GM12878 (cell line): Measurements from ENCODE around the gene CCDC54. TPM values are rescaled to one million over a fixed set of nuclear protein-coding genes. Genes with fewer than 3 reads are reported as not detected.

Experiments
- ATAC-seq: fragments of 200-7000 bp; cut with Tn5 transposase; 3 replicates; pipeline ENCODE4 v1.9.1; 2020; ENCODE audit warnings: mild to moderate bottlenecking, moderate library complexity
- BruUV-seq: library from RNA; stranded (reverse); fragments of 400-500 nt; replicated peaks from 2 replicates; lab custom pipeline; 2021; lab: Mats Ljungman, UMichigan
- CTCF ChIA-PET: fragments of 300-600 bp; sonication (Branson Sonifier 250); formaldehyde crosslinking; extraction: SDS; loops from one replicate; lab custom pipeline; 2021; ENCODE audit warnings: inconsistent platforms; lab: Yijun Ruan, JAX
- POLR2A ChIA-PET: fragments of 350-600 bp; formaldehyde crosslinking; extraction: SDS; loops from one replicate; lab custom pipeline; 2021; ENCODE audit warnings: inconsistent platforms; lab: Charles Lee
- RAD21 ChIA-PET: fragments of 300-600 bp; sonication (Branson Sonifier 250); formaldehyde crosslinking; loops from one replicate; lab custom pipeline; 2023; ENCODE audit warnings: antibody characterized with exemption; ENCODE audit not compliant: unreplicated experiment; lab: Charles Lee
- SMC1A ChIA-PET: fragments of 300-600 bp; sonication (Branson Sonifier 250); formaldehyde crosslinking; loops from one replicate; lab custom pipeline; 2023; ENCODE audit not compliant: unreplicated experiment, uncharacterized antibody; lab: Charles Lee
- DNase-seq: peaks from one replicate; pipeline ENCODE4 v3.0.0-alpha.2; 2011; ENCODE audit warnings: low read depth, low spot score
- FAIRE-seq: peaks from 3 replicates; lab custom pipeline; 2011; peaks lifted over from hg19 to GRCh38; lab: Jason Lieb, UNC
- H2AFZ ChIP-seq: 2 replicates; pipeline ENCODE4 v1.6.0; 2011; ENCODE audit warnings: low read depth, low read length, control low read depth; ENCODE audit not compliant: control insufficient read depth
- H3K27ac ChIP-seq: 2 replicates; pipeline ENCODE4 v1.5.1; 2011; ENCODE audit warnings: control low read depth; ENCODE audit not compliant: control insufficient read depth, insufficient read depth
- H3K27me3 ChIP-seq, 2 experiments: replicated peaks in 1 of 2; 2 replicates each; pipeline versions ENCODE4 v1.6.0 to v1.6.1; 2011; ENCODE audit warnings: low read length in 1 of 2; ENCODE audit not compliant: control insufficient read depth in 2 of 2, insufficient read depth in 2 of 2
- H3K36me3 ChIP-seq, 2 experiments: 2 replicates each; pipeline ENCODE4 v1.5.1; 2011; ENCODE audit warnings: low read length in 1 of 2; ENCODE audit not compliant: control insufficient read depth in 2 of 2, insufficient read depth in 2 of 2
- H3K4me1 ChIP-seq: 2 replicates; pipeline ENCODE4 v1.6.1; 2011; ENCODE audit warnings: mild to moderate bottlenecking, low read length, moderate library complexity, mixed read lengths; ENCODE audit not compliant: control insufficient read depth, insufficient read depth
- H3K4me2 ChIP-seq: 2 replicates; pipeline ENCODE4 v1.6.0; 2011; ENCODE audit warnings: control low read depth; ENCODE audit not compliant: control insufficient read depth, insufficient read depth
- H3K4me3 ChIP-seq: fragments of 200-600 bp; sonication (generic); 2 replicates; pipeline ENCODE4 v1.5.1; 2016
- H3K79me2 ChIP-seq: 2 replicates; pipeline ENCODE4 v1.6.0; 2011; ENCODE audit warnings: low read length; ENCODE audit not compliant: control insufficient read depth, insufficient read depth
- H3K9ac ChIP-seq: 2 replicates; pipeline ENCODE4 v1.8.0; 2011; ENCODE audit warnings: low read length, control low read depth, mixed read lengths; ENCODE audit not compliant: control insufficient read depth, insufficient read depth
- H3K9me3 ChIP-seq: replicated peaks from 3 replicates; pipeline ENCODE4 v1.5.1; 2011; ENCODE audit warnings: mild to moderate bottlenecking, low read length; ENCODE audit not compliant: control insufficient read depth, insufficient read depth
- H4K20me1 ChIP-seq: 2 replicates; pipeline ENCODE4 v1.6.0; 2011; ENCODE audit not compliant: control insufficient read depth, insufficient read depth
- FOXK2 ChIP-seq: fragments of 450-650 bp; IDR thresholded peaks from 2 replicates; pipeline ENCODE4 v1.6.1; 2017; ENCODE audit warnings: mild to moderate bottlenecking, moderate library complexity
- KAT2A ChIP-seq: conservative IDR thresholded peaks from 2 replicates; pipeline ENCODE4 v1.6.1; 2011; ENCODE audit warnings: low read depth, low read length; ENCODE audit not compliant: control insufficient read depth
- KLF5 ChIP-seq: fragments of 450-650 bp; IDR thresholded peaks from 2 replicates; pipeline ENCODE4 v1.6.1; 2014; ENCODE audit warnings: mild to moderate bottlenecking; ENCODE audit not compliant: partially characterized antibody
- MEF2A ChIP-seq: IDR thresholded peaks from 2 replicates; pipeline ENCODE4 v1.6.1; 2011; ENCODE audit warnings: low read depth, mild to moderate bottlenecking, low read length, moderate library complexity; ENCODE audit not compliant: insufficient read depth
- MTA2 ChIP-seq: fragments of 450-650 bp; IDR thresholded peaks from 2 replicates; pipeline ENCODE4 v1.6.1; 2016; ENCODE audit warnings: low read depth, mild to moderate bottlenecking, moderate library complexity
- MYC ChIP-seq: IDR thresholded peaks from 2 replicates; pipeline ENCODE4 v1.6.1; 2011; ENCODE audit warnings: mild to moderate bottlenecking, low read length, moderate library complexity, inconsistent platforms; ENCODE audit not compliant: insufficient read depth, insufficient replicate concordance, insufficient read length, severe bottlenecking
- PML ChIP-seq: IDR thresholded peaks from 2 replicates; pipeline ENCODE4 v1.6.1; 2012; ENCODE audit warnings: low read length, inconsistent platforms
- SMAD5 ChIP-seq: IDR thresholded peaks from 2 replicates; pipeline ENCODE4 v1.6.1; 2016; ENCODE audit warnings: antibody characterized with exemption, low read depth
- STAT3 ChIP-seq: IDR thresholded peaks from 2 replicates; pipeline ENCODE4 v1.6.1; 2011; ENCODE audit warnings: low read depth, low read length, improper control_type of control experiment
- ZNF274 ChIP-seq: IDR thresholded peaks from one replicate; pipeline ENCODE4 v1.8.0; 2011; ENCODE audit not compliant: insufficient read length, insufficient read depth
- WGBS: methylation state at CpG from one replicate; pipeline ENCODE4 v1.1.6; 2016; ENCODE audit warnings: low lambda C conversion rate; ENCODE audit not compliant: insufficient replicate concordance, insufficient coverage; ENCODE audit errors: missing lambda C conversion rate; 5-methylcytosine and 5-hydroxymethylcytosine counted together
- in situ Hi-C: fragments of 300-500 bp; cut with MboI; formaldehyde crosslinking; loops from 9 replicates; pipeline ENCODE4 v1.14.3; 2018; ENCODE audit warnings: mixed read lengths
- intact Hi-C: fragments of 100-400 bp; cut with micrococcal nuclease; formaldehyde crosslinking; loops from one replicate; pipeline ENCODE4 v1.14.2; 2022; ENCODE audit not compliant: unreplicated experiment
- polyA plus RNA-seq, 11 experiments: library from polyadenylated mRNA; depleted of rRNA in 4 of 11; unstranded in 6 of 11; stranded (reverse) in 5 of 11; fragments of >200 nt; fragmentation: Nextera tagmentation in 4 of 11; fragmentation: Illumina TruSeq in 1 of 11; extraction: Ambion mirVana in 4 of 11; extraction: Trizol in 1 of 11; gene quantifications; 1 replicate in 1 of 11; 2 replicates in 10 of 11; pipeline versions ENCODE4 v1.2.1 to v1.2.3, GENCODE V29; 2011 to 2016; ENCODE audit warnings: inconsistent platforms in 2 of 11, missing spikeins in 2 of 11, low read depth in 1 of 11
- total RNA-seq, 4 experiments: library from RNA; depleted of rRNA in 3 of 4; stranded (reverse); fragments of >200 nt in 3 of 4; fragmentation: Illumina TruSeq in 1 of 4; extraction: Trizol in 1 of 4; gene quantifications; 2 replicates each; pipeline versions ENCODE4 v1.2.1 to v1.2.3, GENCODE V29; 2013 to 2021
- TF ChIP-seq, protein P1 (sequence below): fragments of 150-350 bp; IDR thresholded peaks from 2 replicates; pipeline ENCODE4 v1.6.1; 2016; ENCODE audit warnings: low read depth, low read length
- TF ChIP-seq, protein P2 (sequence below): IDR thresholded peaks from 2 replicates; pipeline ENCODE4 v1.6.1; 2012; ENCODE audit warnings: low read depth, low read length, improper control_type of control experiment
- TF ChIP-seq, protein P3 (sequence below): IDR thresholded peaks from 2 replicates; pipeline ENCODE4 v1.6.1; 2012; ENCODE audit warnings: improper control_type of control experiment, low read depth, low read length; ENCODE audit not compliant: insufficient replicate concordance

The CCDC54 gene
- total and polyA plus RNA-seq, 10 of the 15 experiments (the other 5 are each of a cell fraction or from before 2014, with no cell fraction given) = not detected

DNA sequence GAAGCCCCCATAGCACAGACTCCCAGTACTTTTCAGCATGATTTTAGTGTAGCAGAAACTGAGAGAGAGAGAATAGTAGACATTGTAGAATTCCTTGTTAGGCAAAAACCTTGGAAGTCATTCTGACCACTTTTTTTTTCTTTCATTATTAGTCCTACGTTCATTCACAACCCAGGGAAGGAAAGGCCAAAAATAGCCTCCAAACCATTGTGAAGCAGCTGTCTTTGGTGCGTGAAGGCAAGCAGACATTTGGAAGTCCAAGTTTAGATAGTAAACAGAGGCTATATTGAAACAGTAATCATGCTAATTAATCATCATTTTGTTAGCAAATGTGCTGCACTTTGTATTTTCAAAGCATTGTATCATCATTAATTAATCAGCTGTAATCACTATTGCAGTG is 34.5 kb downstream of the CCDC54 start:
- ChIA-PET POLR2A (no interaction called here), SMC1A (interaction anchor here (1.0 to 1.6 kb wide), 2 partner anchors 17 to 127 kb away, joined by 3 read pairs; no protein-coding TSS in a partner anchor), RAD21 (no interaction called here), CTCF (interaction anchor here (1.7 to 1.9 kb wide), 2 partner anchors 9 to 17 kb away, joined by 7 to 9 read pairs; no protein-coding TSS in a partner anchor)
- FAIRE-seq (no peak), DNase-seq (no peak), ATAC-seq (no peak)
- Histone ChIP-seq H3K27me3 (0 out of 4 replicates have a peak, but pooled peaks cover 0 to 1% of the 10 kb centered on the region in 2 experiments), H3K79me2 (no peaks in the 10 kb centered on the region), H4K20me1 (no peaks in the 10 kb centered on the region), H3K4me1 (no peaks in the 10 kb centered on the region), H3K36me3 (no peaks in the 10 kb centered on the region), H3K9ac (no peak overlapping the region), H3K4me2 (no peak overlapping the region), H3K9me3 (no peaks in the 10 kb centered on the region; the same call in 2 of the 3 replicates), H3K4me3 (no peak overlapping the region), H2AFZ (no peak overlapping the region), H3K27ac (no peak overlapping the region)
- in situ Hi-C loops = no loop called here
- no TSS peak for BruUV-seq
- 12% methylated on average over 2 of the region's 2 CpGs for WGBS
- intact Hi-C loops = no loop called here
- TF ChIP-seq, protein P1, sequence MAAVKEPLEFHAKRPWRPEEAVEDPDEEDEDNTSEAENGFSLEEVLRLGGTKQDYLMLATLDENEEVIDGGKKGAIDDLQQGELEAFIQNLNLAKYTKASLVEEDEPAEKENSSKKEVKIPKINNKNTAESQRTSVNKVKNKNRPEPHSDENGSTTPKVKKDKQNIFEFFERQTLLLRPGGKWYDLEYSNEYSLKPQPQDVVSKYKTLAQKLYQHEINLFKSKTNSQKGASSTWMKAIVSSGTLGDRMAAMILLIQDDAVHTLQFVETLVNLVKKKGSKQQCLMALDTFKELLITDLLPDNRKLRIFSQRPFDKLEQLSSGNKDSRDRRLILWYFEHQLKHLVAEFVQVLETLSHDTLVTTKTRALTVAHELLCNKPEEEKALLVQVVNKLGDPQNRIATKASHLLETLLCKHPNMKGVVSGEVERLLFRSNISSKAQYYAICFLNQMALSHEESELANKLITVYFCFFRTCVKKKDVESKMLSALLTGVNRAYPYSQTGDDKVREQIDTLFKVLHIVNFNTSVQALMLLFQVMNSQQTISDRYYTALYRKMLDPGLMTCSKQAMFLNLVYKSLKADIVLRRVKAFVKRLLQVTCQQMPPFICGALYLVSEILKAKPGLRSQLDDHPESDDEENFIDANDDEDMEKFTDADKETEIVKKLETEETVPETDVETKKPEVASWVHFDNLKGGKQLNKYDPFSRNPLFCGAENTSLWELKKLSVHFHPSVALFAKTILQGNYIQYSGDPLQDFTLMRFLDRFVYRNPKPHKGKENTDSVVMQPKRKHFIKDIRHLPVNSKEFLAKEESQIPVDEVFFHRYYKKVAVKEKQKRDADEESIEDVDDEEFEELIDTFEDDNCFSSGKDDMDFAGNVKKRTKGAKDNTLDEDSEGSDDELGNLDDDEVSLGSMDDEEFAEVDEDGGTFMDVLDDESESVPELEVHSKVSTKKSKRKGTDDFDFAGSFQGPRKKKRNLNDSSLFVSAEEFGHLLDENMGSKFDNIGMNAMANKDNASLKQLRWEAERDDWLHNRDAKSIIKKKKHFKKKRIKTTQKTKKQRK = no peak
- no peak for TF ChIP-seq STAT3
- no peak for TF ChIP-seq MTA2
- no peak for TF ChIP-seq MYC
- TF ChIP-seq PML = no peak
- TF ChIP-seq KLF5 = no peak
- TF ChIP-seq, protein P2, sequence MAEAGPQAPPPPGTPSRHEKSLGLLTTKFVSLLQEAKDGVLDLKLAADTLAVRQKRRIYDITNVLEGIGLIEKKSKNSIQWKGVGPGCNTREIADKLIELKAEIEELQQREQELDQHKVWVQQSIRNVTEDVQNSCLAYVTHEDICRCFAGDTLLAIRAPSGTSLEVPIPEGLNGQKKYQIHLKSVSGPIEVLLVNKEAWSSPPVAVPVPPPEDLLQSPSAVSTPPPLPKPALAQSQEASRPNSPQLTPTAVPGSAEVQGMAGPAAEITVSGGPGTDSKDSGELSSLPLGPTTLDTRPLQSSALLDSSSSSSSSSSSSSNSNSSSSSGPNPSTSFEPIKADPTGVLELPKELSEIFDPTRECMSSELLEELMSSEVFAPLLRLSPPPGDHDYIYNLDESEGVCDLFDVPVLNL = no peak
- TF ChIP-seq FOXK2 = no peak
- TF ChIP-seq, protein P3, sequence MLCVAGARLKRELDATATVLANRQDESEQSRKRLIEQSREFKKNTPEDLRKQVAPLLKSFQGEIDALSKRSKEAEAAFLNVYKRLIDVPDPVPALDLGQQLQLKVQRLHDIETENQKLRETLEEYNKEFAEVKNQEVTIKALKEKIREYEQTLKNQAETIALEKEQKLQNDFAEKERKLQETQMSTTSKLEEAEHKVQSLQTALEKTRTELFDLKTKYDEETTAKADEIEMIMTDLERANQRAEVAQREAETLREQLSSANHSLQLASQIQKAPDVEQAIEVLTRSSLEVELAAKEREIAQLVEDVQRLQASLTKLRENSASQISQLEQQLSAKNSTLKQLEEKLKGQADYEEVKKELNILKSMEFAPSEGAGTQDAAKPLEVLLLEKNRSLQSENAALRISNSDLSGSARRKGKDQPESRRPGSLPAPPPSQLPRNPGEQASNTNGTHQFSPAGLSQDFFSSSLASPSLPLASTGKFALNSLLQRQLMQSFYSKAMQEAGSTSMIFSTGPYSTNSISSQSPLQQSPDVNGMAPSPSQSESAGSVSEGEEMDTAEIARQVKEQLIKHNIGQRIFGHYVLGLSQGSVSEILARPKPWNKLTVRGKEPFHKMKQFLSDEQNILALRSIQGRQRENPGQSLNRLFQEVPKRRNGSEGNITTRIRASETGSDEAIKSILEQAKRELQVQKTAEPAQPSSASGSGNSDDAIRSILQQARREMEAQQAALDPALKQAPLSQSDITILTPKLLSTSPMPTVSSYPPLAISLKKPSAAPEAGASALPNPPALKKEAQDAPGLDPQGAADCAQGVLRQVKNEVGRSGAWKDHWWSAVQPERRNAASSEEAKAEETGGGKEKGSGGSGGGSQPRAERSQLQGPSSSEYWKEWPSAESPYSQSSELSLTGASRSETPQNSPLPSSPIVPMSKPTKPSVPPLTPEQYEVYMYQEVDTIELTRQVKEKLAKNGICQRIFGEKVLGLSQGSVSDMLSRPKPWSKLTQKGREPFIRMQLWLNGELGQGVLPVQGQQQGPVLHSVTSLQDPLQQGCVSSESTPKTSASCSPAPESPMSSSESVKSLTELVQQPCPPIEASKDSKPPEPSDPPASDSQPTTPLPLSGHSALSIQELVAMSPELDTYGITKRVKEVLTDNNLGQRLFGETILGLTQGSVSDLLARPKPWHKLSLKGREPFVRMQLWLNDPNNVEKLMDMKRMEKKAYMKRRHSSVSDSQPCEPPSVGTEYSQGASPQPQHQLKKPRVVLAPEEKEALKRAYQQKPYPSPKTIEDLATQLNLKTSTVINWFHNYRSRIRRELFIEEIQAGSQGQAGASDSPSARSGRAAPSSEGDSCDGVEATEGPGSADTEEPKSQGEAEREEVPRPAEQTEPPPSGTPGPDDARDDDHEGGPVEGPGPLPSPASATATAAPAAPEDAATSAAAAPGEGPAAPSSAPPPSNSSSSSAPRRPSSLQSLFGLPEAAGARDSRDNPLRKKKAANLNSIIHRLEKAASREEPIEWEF = no peak
- no peak for TF ChIP-seq SMAD5
- TF ChIP-seq ZNF274 = no peak
- TF ChIP-seq KAT2A = no peak
- TF ChIP-seq MEF2A = no peak
